ENCODE data around the gene EPB42. TPM values are rescaled to one million over a fixed set of nuclear protein-coding genes. Genes with fewer than 3 reads are reported as not detected.

EPB42 gene
- under 1 TPM in 1 of 6 donors, not detected in 5; 0.39 TPM for total RNA-seq

GRCh38 chr15:43220991-43221403 is at the start of gene EPB42:
Gene EPB42, minus strand, starts transcription at chr15:43221018. Its CDS starts 193 bp downstream, at chr15:43220825.
- Histone ChIP-seq H3K4me3 (no peak within 1 kb of the TSS), H3K27ac (no peak within 1 kb of the TSS), H3K4me1 (no peaks in the 10 kb centered on the region), H3K9me3 (no peaks in the 10 kb centered on the region), H3K36me3 (no peaks in the 10 kb centered on the region), H3K27me3 (no peaks in the 10 kb centered on the region)
- DNase-seq (no peak), ATAC-seq (ENCODE audit: low FRiP score in 2 of 2) (no peak)
- 67 to 71% methylated on average over 3 of the region's 3 CpGs for WGBS, 2 donors
- TF ChIP-seq EP300 (IDR thresholded peaks at IDR 0.05) (no peak), POLR2A (IDR thresholded peaks at IDR 0.05) (no peak), CTCF (IDR thresholded peaks at IDR 0.05) (no peak), POLR2AphosphoS5 (IDR thresholded peaks at IDR 0.05) (no peak)

GRCh38 chr15:43270113-43270665 is 49.4 kb upstream of the EPB42 start:
- Histone ChIP-seq H3K4me3 (no peak overlapping the region), H3K27ac (peak overlapping the region in 3 of 4 donors; percentile 43 to 69 (median 54)), H3K27me3 (no peaks in the 10 kb centered on the region), H3K4me1 (no peaks in the 10 kb centered on the region), H3K9me3 (no peaks in the 10 kb centered on the region), H3K36me3 (no peaks in the 10 kb centered on the region)
- peak in 1 of 2 donors; percentile 32 for ATAC-seq (ENCODE audit: low FRiP score in 2 of 2)
- TF ChIP-seq CTCF (IDR thresholded peaks at IDR 0.05), result no peak
- no peak for TF ChIP-seq POLR2AphosphoS5 (IDR thresholded peaks at IDR 0.05)
- TF ChIP-seq POLR2A (IDR thresholded peaks at IDR 0.05), result no peak
- no peak for TF ChIP-seq EP300 (IDR thresholded peaks at IDR 0.05)
- DNase-seq, result no peak
- WGBS, 2 donors, result 81 to 83% methylated on average over 5 of the region's 5 CpGs

DNA sequence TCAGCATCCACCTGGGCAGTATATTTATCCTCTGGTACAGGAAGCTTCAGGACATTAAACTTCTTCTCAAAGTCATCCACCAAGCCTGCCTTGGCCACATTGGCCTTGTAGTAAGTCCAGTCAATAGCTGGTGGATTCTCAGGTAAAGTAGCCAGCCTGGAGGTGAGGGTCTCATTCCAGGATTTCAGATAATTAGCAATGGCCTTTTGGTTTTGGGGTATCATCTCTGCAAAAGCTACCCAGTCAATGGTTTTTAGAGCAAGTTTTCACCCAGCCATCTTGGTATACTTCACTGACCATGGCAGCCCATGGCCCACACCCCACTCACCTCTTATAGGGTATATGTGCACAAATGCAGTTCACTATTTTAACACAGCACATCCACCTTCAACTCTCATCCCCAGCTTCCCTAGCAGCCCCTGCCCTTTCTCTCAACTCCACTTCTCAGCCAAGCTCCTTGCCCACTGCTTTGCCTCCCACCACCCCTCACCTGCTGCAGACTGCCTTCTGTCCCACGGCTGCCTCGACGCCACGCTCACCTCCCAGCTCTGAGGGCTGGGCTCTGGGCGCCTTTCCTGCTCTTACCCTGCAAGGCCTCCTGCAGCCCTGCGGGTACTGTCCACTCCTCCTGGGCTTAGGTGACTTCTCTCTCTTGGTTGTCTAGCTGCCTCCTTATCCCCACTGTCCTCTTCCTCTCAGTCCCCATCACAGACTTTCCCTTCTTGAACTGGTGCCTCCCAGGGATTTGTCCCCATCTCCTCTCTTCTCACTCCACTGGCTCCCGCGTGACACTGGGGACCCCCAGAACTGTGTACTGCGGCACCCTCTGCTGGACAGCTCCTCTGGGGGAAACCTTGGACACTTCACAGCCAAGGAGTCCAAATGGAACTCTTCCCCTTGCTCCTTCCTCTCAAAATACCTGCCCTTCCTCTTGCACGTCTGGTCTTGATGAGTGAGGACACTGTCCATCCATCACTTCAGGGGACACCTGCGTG is 47.6 kb upstream of the EPB42 start:
- TF ChIP-seq POLR2AphosphoS5 (IDR thresholded peaks at IDR 0.05), result no peak
- peak in 1 of 6 experiments; percentile 15 for TF ChIP-seq CTCF (IDR thresholded peaks at IDR 0.05)
- no peaks in the 10 kb centered on the region for H3K36me3 ChIP-seq
- no peaks in the 10 kb centered on the region for H3K9me3 ChIP-seq
- ATAC-seq (ENCODE audit: low FRiP score in 2 of 2) (peak in 1 of 2 donors; percentile 62), DNase-seq (no peak)
- no peaks in the 10 kb centered on the region for H3K27me3 ChIP-seq
- no peak overlapping the region for H3K4me3 ChIP-seq
- H3K27ac ChIP-seq, result no peak overlapping the region
- H3K4me1 ChIP-seq, result no peaks in the 10 kb centered on the region
- 53 to 59% methylated on average over 11 of the region's 11 CpGs for WGBS, 2 donors

GRCh38 chr15:43267439-43267838 is 46.6 kb upstream of the EPB42 start:
- no peaks in the 10 kb centered on the region for H3K27me3 ChIP-seq
- H3K9me3 ChIP-seq, result no peaks in the 10 kb centered on the region
- DNase-seq, result no peak
- no peak overlapping the region for H3K27ac ChIP-seq
- ATAC-seq (ENCODE audit: low FRiP score in 2 of 2), result no peak
- H3K36me3 ChIP-seq, result no peaks in the 10 kb centered on the region
- no peaks in the 10 kb centered on the region for H3K4me1 ChIP-seq
- WGBS, 2 donors, result 94 to 96% methylated on average over 2 of the region's 2 CpGs
- no peak overlapping the region for H3K4me3 ChIP-seq
- no peak for TF ChIP-seq CTCF (IDR thresholded peaks at IDR 0.05)
- TF ChIP-seq POLR2A (IDR thresholded peaks at IDR 0.05), result no peak
- no peak for TF ChIP-seq POLR2AphosphoS5 (IDR thresholded peaks at IDR 0.05)
- no peak for TF ChIP-seq EP300 (IDR thresholded peaks at IDR 0.05)
